Middle frontal gyrus (tissue), 1 donor: ENCODE data around the gene ESYT2.

Experiments used
- DNase-seq: peaks from one replicate; pipeline ENCODE4 v3.0.0-alpha.2; 2015; ENCODE audit warnings: low spot score; ENCODE audit errors: extremely low spot score

ESYT2 gene

GRCh38 chr7:158804335-158804734 lies 25.0 kb downstream of the ESYT2 start:
- no peak for DNase-seq

GRCh38 chr7:158803367-158803969 lies 25.8 kb downstream of the ESYT2 start:
- DNase-seq, result no peak

- no peak for DNase-seq
These were observed 26.6 kb downstream of the ESYT2 start for GRCh38 chr7:158802535-158803366.

- no peak for DNase-seq
These were observed 30.6 kb downstream of the ESYT2 start for GRCh38 chr7:158798741-158799140.

GRCh38 chr7:158796667-158797066 lies 32.6 kb downstream of the ESYT2 start:
- DNase-seq, result no peak

- DNase-seq, result no peak
These were observed 34.0 kb downstream of the ESYT2 start for GRCh38 chr7:158795272-158795671.

- no peak for DNase-seq
These were observed 38.2 kb downstream of the ESYT2 start for GRCh38 chr7:158791107-158791506.

- DNase-seq, result no peak
These were observed 39.5 kb downstream of the ESYT2 start for GRCh38 chr7:158789842-158790241.

- DNase-seq, result no peak
These were observed 42.4 kb downstream of the ESYT2 start for GRCh38 chr7:158786898-158787297.

GRCh38 chr7:158784270-158784669 lies 45.0 kb downstream of the ESYT2 start:
- no peak for DNase-seq

- DNase-seq, result no peak
These were observed 45.7 kb downstream of the ESYT2 start for GRCh38 chr7:158783595-158783994.

GRCh38 chr7:158782761-158783401 lies 46.4 kb downstream of the ESYT2 start:
- no peak for DNase-seq

- DNase-seq, result no peak
These were observed 47.2 kb downstream of the ESYT2 start for GRCh38 chr7:158781974-158782664.

- no peak for DNase-seq
These were observed 47.9 kb downstream of the ESYT2 start for GRCh38 chr7:158781217-158781973.

GRCh38 chr7:158779061-158780000 lies 50.0 kb downstream of the ESYT2 start:
- no peak for DNase-seq

GRCh38 chr7:158778471-158778870 lies 50.8 kb downstream of the ESYT2 start:
- DNase-seq, result no peak

GRCh38 chr7:158777793-158778192 lies 51.5 kb downstream of the ESYT2 start:
- no peak for DNase-seq

GRCh38 chr7:158776474-158776873 lies 52.8 kb downstream of the ESYT2 start:
- no peak for DNase-seq

GRCh38 chr7:158774952-158775351 lies 54.4 kb downstream of the ESYT2 start:
- DNase-seq, result no peak

- no peak for DNase-seq
These were observed 56.4 kb downstream of the ESYT2 start for GRCh38 chr7:158772916-158773315.
